B cell (primary cell): ENCODE data around the gene HSD17B12. TPM values are rescaled to one million over a fixed set of nuclear protein-coding genes. Genes with fewer than 3 reads are reported as not detected.

ENCODE experiments used
- ATAC-seq: fragments of 200-7000 bp; cut with Tn5 transposase; one replicate; pipeline ENCODE4 v1.10.0; 2021; ENCODE audit warnings: low read depth, mild to moderate bottlenecking, moderate number of reproducible peaks, moderate library complexity
- CTCF ChIA-PET: fragments of 350-600 bp; sonication (Branson Sonifier 250); formaldehyde crosslinking; loops from one replicate; lab custom pipeline; 2021; ENCODE audit warnings: antibody characterized with exemption, inconsistent platforms; lab: Charles Lee
- POLR2A ChIA-PET: fragments of 350-600 bp; sonication (Branson Sonifier 250); formaldehyde crosslinking; loops from one replicate; lab custom pipeline; 2021; ENCODE audit warnings: antibody characterized with exemption; lab: Charles Lee
- DNase-seq: peaks from one replicate; pipeline ENCODE4 v3.0.0; 2013
- H2AFZ ChIP-seq: 2 replicates; pipeline ENCODE4 v1.6.1; 2012; ENCODE audit warnings: mild to moderate bottlenecking, low read depth, low read length; ENCODE audit not compliant: insufficient read depth, poor library complexity, severe bottlenecking
- H3K27ac ChIP-seq, 2 donors: 1 replicate in 1 of 2; 2 replicates in 1 of 2; pipeline ENCODE4 v1.5.1; 2012 to 2013; ENCODE audit warnings: low read length in 2 of 2, mild to moderate bottlenecking in 2 of 2, moderate library complexity in 1 of 2
- H3K27me3 ChIP-seq, 4 experiments: fragments of 200-600 bp in 1 of 4; sonication (generic) in 1 of 4; replicated peaks in 1 of 4; 1 replicate in 2 of 4; 2 replicates in 2 of 4; pipeline versions ENCODE4 v1.6.1 to v1.7.0; 2013 to 2016; ENCODE audit warnings: low read length in 3 of 4, mild to moderate bottlenecking in 2 of 4, mixed read lengths in 1 of 4, moderate library complexity in 1 of 4; ENCODE audit not compliant: insufficient read depth in 4 of 4, control insufficient read depth in 3 of 4; ENCODE audit errors: control extremely low read depth in 1 of 4
- H3K36me3 ChIP-seq, 2 experiments: replicated peaks in 1 of 2; 1 replicate in 1 of 2; 2 replicates in 1 of 2; pipeline versions ENCODE4 v1.6.1 to v1.7.1; 2013; ENCODE audit warnings: low read length in 1 of 2; ENCODE audit not compliant: insufficient read depth in 2 of 2, control insufficient read depth in 1 of 2; ENCODE audit errors: control extremely low read depth in 1 of 2, extremely low read depth in 1 of 2
- H3K4me1 ChIP-seq, 2 donors: fragments of 200-600 bp in 1 of 2; sonication (generic) in 1 of 2; 1 replicate in 1 of 2; 2 replicates in 1 of 2; pipeline versions ENCODE4 v1.5.1 to v1.6.1; 2013 to 2017; ENCODE audit warnings: low read length in 2 of 2; ENCODE audit not compliant: control insufficient read depth in 2 of 2, insufficient read depth in 2 of 2
- H3K4me2 ChIP-seq: replicated peaks from 2 replicates; pipeline ENCODE3; 2012; ENCODE audit warnings: mild to moderate bottlenecking, low read depth, low read length; ENCODE audit not compliant: poor library complexity, severe bottlenecking
- H3K4me3 ChIP-seq, 5 experiments: fragments of 200-600 bp in 1 of 5; sonication (generic) in 1 of 5; 1 replicate in 3 of 5; 2 replicates in 2 of 5; pipeline versions ENCODE4 v1.5.1 to v1.7.0; 2011 to 2016; ENCODE audit warnings: low read length in 4 of 5, mild to moderate bottlenecking in 4 of 5, low read depth in 2 of 5, control low read depth in 1 of 5, moderate library complexity in 1 of 5; ENCODE audit not compliant: insufficient read depth in 1 of 5; ENCODE audit errors: control extremely low read depth in 1 of 5, extremely low read depth in 1 of 5
- H3K79me2 ChIP-seq: fragments of 200-600 bp; sonication (generic); one replicate; pipeline ENCODE4 v1.6.0; 2016; ENCODE audit warnings: low read length; ENCODE audit not compliant: control insufficient read depth, insufficient read depth
- H3K9ac ChIP-seq: fragments of 200-600 bp; sonication (generic); 2 replicates; pipeline ENCODE4 v1.6.1; 2017; ENCODE audit warnings: mild to moderate bottlenecking, low read length, moderate library complexity
- H3K9me3 ChIP-seq, 3 donors: one replicate each; pipeline versions ENCODE4 v1.6.1 to v1.7.1; 2013; ENCODE audit warnings: low read length in 2 of 3; ENCODE audit not compliant: control insufficient read depth in 2 of 3, insufficient read depth in 1 of 3; ENCODE audit errors: control extremely low read depth in 1 of 3
- H4K20me1 ChIP-seq: 2 replicates; pipeline ENCODE4 v1.6.0; 2012; ENCODE audit warnings: mild to moderate bottlenecking, low read length; ENCODE audit not compliant: insufficient read depth, control insufficient read depth, poor library complexity, severe bottlenecking
- H3K27ac Mint-ChIP-seq: one replicate; pipeline ENCODE4 v1.8.0; 2021; ENCODE audit warnings: mixed read lengths
- H3K27me3 Mint-ChIP-seq: one replicate; pipeline ENCODE4 v1.8.0; 2021; ENCODE audit warnings: mixed read lengths
- H3K4me1 Mint-ChIP-seq: one replicate; pipeline ENCODE4 v1.8.0; 2021; ENCODE audit warnings: mixed read lengths
- H3K4me3 Mint-ChIP-seq: one replicate; pipeline ENCODE4 v1.8.0; 2021; ENCODE audit warnings: mixed read lengths
- H3K9me3 Mint-ChIP-seq: one replicate; pipeline ENCODE4 v1.8.0; 2022; ENCODE audit warnings: mixed read lengths; ENCODE audit not compliant: insufficient read depth
- CTCF ChIP-seq: fragments of 200-600 bp; IDR thresholded peaks from one replicate; pipeline ENCODE4 v1.8.0; 2022; ENCODE audit warnings: antibody characterized with exemption, mild to moderate bottlenecking
- EZH2 ChIP-seq: IDR thresholded peaks from 2 replicates; pipeline ENCODE4 v1.6.1; 2012; ENCODE audit warnings: borderline replicate concordance, low read depth, mild to moderate bottlenecking, moderate library complexity, low read length; ENCODE audit not compliant: insufficient read depth, poor library complexity, severe bottlenecking
- WGBS: methylation state at CpG from one replicate; pipeline ENCODE4 v1.1.5; 2013; ENCODE audit warnings: missing lambda C conversion rate; ENCODE audit not compliant: insufficient coverage; 5-methylcytosine and 5-hydroxymethylcytosine counted together
- intact Hi-C: fragments of 100-400 bp; cut with micrococcal nuclease; formaldehyde crosslinking; loops from one replicate; pipeline ENCODE4 v1.10.0; 2022
- polyA plus RNA-seq: library from polyadenylated mRNA; depleted of rRNA; stranded (reverse); fragments of >200 nt; gene quantifications from 2 replicates; pipeline ENCODE4 v1.2.3, GENCODE V29; 2012
- total RNA-seq, 2 donors: library from RNA; stranded (reverse); fragments of 120-200 nt in 1 of 2; gene quantifications; 1 replicate in 1 of 2; 2 replicates in 1 of 2; pipeline versions ENCODE4 v1.2.3 to v1.2.4, GENCODE V29; 2013 to 2022

HSD17B12 gene
- total and polyA plus RNA-seq, 2 donors (not counting 1 experiment from before 2014, with no cell fraction given) = 13.1 to 34.6 TPM

- peaks cover 0 to 28% (median 10%) of the 10 kb centered on the region in 4 experiments for H3K27me3 ChIP-seq
- peaks cover 32% of the 10 kb centered on the region for H3K27me3 Mint-ChIP-seq
- H3K36me3 ChIP-seq = peaks cover 0 to 21% of the 10 kb centered on the region in 2 experiments
- POLR2A ChIA-PET = interaction anchor here (0.6 kb wide), 1 partner anchor 701 kb away, joined by 3 read pairs; no protein-coding TSS in a partner anchor
- CTCF ChIA-PET = interaction anchor here (1.0 kb wide), 1 partner anchor 10 kb away, joined by 3 read pairs; no protein-coding TSS in a partner anchor
- peak overlapping the region; percentile 94 for H3K9ac ChIP-seq
- ATAC-seq (no peak), DNase-seq (no peak)
- H2AFZ ChIP-seq = peak overlapping the region; percentile 100
- peaks cover 14 to 15% of the 10 kb centered on the region in 2 donors for H3K4me1 ChIP-seq
- peaks cover 5% of the 10 kb centered on the region for H3K9me3 Mint-ChIP-seq
- H3K79me2 ChIP-seq = peaks cover 11% of the 10 kb centered on the region
- intact Hi-C loops = loop anchor here (1.0 to 5.0 kb wide), 3 partner anchors 200 to 568 kb away; partner anchors contain the start of genes API5, HSD17B12 and TTC17
- H3K27ac ChIP-seq = peak overlapping the region in 1 of 2 donors; percentile 62
- H4K20me1 ChIP-seq = no peaks in the 10 kb centered on the region
- peak overlapping the region; percentile 89 for H3K4me2 ChIP-seq
- peak overlapping the region; percentile 54 to 96 (median 82) for H3K4me3 ChIP-seq
- WGBS = 42% methylated on average over 11 of the region's 13 CpGs
- H3K9me3 ChIP-seq = peaks cover 0 to 5% (median 4%) of the 10 kb centered on the region in 3 donors
- H3K4me3 Mint-ChIP-seq = peak overlapping the region; percentile 95
- TF ChIP-seq CTCF (no peak), EZH2 (no peak)
- H3K27ac Mint-ChIP-seq = peak overlapping the region; percentile 82
- peaks cover 19% of the 10 kb centered on the region for H3K4me1 Mint-ChIP-seq
These were observed 199.5 kb downstream of the HSD17B12 start for GRCh38 chr11:43879789-43880639.
